CD4-positive, alpha-beta T cell treated with Interleukin-4 for 4 hours (primary cell): ENCODE measurements around the gene IZUMO1.
"Not testable (repeated sequence)": the region's sequence is repeated elsewhere in the genome, so short reads cannot be mapped to it uniquely, and the experiment has no call there.

Experiments
- DNase-seq: peaks from one replicate; pipeline ENCODE4 v3.0.0-alpha.2; 2020

Gene IZUMO1

DNA sequence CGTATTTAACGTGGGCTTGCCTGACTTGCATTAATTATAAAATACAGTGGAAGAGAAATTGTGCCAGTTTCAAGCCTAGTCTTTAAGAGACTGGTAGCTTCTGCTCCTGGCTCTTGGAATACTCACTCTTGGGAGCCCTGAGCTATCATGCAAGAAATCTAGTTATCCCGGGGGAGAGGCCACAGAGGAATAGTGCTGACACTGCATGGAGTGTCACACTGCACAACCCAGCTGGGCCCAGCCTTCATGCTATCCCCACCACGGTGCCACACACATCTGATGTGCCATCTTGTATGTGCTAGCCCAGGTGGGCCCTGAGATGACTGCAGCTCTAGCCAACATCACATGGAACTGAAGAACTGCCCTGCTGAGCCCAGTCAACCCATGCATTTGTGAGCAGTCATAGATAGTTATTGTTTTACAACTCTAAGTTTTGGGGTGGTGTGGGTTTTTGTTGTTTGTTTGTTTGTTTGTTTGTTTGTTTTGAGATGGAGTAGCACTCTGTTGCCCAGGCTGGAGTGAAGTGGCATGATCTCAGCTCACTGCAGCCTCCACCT is 35.5 kb downstream of the IZUMO1 start:
- no peak for DNase-seq

DNA sequence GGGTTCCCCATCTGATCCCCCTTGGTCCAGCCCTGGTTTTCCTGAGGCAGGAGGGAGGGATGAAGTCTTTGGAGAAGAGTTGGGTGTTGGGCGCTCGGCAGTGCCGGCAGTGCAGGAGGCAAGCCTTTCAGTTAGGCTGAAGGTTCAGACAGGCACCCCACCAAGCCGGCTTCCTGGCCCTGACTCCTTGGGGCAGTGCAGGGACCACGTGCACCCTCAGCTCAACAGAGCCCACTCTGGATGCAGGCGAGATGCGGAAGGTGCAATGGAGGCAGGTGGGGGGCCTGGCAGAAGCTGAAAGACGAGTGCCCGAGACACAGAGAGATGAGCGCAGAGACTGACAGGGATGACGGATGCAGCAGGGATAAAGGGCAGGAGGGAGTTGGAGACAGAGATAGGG is 38.2 kb downstream of the IZUMO1 start:
- DNase-seq = no peak

DNA sequence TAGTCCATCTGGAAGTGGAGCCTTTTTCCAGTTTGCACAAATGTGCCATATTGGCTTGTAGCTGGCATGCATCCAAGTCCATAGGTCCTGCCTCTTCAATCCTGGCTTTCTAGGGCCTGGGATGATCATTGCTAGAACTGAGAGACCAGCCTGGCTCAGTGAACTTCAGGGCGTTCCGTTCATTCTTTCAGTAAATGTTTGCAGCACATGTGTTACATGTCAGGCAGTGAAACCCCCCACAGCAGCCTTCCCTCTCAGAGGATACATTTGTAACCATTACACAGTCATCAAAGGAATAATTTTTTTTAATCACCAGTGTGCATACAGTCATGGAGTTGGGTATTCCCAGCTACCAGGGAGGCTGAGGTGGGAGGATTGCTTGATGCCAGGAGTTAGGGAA is 41.3 kb downstream of the IZUMO1 start:
- DNase-seq = no peak

GRCh38 chr19:48703316-48703715 is 43.4 kb downstream of the IZUMO1 start:
- no peak for DNase-seq

DNA sequence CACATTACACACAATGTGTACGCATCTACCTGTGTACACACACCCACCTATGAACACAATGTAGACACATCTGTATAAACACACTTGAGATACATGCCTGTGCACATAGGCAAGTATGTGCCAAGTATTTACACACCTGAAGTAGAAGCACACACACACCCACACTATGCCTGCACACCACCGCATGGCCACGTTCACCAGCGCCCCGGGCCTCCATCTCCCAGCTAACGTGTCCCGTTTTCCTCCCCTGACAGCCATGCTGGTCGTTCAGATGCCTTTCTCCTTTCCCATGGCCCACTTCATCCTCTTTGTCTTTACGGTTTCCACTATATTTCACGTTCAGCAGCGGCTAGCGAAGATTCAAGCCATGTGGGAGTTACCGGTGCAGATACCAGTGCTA is 44.0 kb downstream of the IZUMO1 start:
- no peak for DNase-seq

DNA sequence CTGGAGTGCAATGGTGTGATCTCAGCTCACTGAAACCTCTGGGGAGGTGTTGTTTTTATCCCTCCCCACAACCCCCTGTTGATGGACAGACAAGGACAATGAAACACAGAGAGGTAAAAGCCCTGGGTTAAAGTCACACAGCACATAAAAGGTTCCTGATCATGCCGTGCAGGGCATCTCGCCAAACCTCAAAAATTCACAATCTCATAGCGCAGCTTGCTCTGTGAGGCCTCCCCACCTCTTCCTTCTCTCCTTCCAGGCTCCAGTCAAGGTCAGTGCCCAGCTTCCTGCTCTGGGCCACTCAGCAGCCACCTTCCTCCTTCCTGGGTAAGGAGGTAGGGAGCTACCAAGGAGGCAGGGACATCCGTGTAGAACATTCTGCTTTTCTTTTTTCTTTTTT is 48.7 kb downstream of the IZUMO1 start:
- DNase-seq = no peak

- no peak for DNase-seq
These were observed 50.2 kb downstream of the IZUMO1 start for GRCh38 chr19:48696353-48697010.

GRCh38 chr19:48695743-48696352 is 50.9 kb downstream of the IZUMO1 start, which contains the start of gene FUT2:
Gene FUT2 (plus strand): TSS chr19:48695971. CDS start chr19:48702957, 6,986 bp downstream.
- DNase-seq = no peak

DNA sequence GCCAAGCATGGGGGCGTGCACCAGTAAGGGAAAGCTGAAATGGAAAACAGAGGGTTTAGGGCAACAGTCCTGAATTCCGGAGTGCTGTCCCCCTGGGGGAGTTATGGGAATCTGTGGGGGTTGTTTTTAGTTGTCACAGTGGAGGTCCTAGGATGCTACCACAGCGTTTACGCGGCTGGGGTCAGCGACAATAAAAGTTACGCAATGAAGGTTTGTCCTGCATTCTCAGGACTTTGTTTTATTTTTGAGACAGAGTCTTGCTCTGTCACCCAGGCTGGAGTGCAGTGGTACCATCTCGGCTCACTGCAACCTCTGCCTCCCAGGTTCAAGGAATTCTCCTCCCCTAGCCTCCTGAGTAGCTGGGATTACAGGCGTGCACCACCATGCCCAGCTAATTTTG is 53.1 kb downstream of the IZUMO1 start:
- DNase-seq = not testable (repeated sequence)
